Activated gamma-delta T cell treated with Interleukin-2 at 50 U/mL for 16 hours (primary cell): ENCODE measurements around the gene REEP6.
"Not testable (repeated sequence)": the region's sequence is repeated elsewhere in the genome, so short reads cannot be mapped to it uniquely, and the experiment has no call there.

Experiments
- DNase-seq: peaks from one replicate; pipeline ENCODE4 v3.0.0-alpha.2; 2020

The REEP6 gene

DNA sequence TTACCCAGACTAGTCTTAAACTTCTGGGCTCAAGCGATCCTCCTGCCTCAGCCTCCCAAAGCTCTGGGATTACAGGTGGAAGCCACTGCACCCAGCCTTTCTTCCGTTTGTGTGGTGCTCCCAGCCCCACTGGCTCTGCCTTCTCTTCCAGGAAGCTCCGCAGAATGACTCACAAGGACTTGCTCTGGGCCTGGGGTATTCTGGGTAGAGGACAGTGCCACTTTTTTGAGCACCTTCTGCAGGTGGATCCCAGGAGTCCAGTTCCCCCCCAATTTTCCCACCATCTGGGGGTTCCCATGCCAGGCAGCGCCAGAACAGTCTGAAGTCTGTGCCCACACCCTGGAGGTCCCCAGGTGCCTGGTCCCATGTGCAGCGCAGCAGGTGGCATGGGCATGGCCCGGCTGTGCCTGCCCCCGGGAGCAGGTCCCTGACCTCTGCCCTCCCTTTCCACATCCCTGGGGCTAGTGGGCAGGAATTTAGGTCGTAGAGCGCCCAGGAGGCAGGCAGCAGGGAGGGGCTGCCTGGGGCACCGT, 1.6 kb downstream of the REEP6 start:
- DNase-seq = no peak

DNA sequence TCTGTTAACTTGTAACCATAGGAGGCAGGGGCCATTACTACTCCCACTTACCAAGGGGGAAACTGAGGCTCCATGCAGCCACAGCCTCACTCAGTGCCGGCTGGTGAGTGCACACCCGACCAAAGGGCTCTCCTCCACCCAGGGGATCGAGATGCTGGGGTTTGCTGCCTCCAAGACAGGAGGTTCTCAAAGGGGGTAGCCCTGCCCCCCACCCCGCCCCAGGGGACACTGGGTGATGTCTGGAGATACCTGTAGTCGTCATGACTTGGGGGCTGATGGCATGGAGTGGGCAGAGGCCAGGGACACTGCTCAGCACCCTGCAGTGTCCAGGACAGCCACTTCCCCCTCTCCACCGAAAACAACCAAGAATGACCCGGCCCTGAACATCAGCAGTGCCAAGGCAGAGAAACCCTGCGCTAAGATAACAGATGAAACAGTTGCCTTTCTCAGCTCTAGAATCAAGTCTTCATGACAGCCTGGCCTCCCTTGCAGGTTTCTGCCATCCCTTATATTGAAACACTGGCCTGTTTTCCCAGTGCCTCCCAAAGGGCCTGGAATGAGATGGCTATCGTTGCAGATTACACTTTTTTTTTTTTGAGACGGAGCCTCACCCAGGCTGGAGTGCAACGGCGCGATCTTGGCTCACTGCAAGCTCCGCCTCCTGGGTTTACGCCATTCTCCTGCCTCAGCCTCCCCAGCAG, 3.3 kb downstream of the REEP6 start:
- no peak for DNase-seq

DNA sequence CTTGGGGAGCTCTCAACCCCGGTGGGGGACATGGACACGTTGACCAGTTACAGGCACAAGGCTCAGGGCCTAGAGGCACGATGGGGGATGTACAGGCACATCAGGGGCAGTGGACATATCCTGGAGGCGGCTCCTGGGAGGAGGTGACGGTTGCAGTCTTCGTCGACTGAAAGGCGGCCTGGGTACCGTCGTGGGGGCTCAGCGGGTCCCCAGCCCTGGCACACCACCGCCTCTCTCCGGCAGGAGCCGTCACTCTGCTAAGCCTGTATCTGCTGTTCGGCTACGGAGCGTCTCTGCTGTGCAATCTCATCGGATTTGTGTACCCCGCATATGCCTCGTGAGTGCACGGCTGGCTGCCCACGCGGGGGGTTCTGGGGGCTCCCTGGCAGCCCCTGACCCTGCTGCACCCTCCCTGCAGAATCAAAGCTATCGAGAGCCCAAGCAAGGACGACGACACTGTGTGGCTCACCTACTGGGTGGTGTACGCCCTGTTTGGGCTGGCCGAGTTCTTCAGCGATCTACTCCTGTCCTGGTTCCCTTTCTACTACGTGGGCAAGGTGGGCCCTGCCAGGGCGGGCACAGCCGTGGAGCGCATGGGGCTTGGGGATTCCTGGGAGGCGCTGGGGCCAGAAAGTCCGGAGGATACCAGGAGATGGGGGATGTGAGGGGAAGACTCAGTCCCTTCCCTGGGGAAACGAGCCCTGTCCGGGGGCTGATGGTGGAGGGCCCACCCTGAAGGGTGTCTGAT, 4.2 kb downstream of the REEP6 start:
- DNase-seq = no peak

DNA sequence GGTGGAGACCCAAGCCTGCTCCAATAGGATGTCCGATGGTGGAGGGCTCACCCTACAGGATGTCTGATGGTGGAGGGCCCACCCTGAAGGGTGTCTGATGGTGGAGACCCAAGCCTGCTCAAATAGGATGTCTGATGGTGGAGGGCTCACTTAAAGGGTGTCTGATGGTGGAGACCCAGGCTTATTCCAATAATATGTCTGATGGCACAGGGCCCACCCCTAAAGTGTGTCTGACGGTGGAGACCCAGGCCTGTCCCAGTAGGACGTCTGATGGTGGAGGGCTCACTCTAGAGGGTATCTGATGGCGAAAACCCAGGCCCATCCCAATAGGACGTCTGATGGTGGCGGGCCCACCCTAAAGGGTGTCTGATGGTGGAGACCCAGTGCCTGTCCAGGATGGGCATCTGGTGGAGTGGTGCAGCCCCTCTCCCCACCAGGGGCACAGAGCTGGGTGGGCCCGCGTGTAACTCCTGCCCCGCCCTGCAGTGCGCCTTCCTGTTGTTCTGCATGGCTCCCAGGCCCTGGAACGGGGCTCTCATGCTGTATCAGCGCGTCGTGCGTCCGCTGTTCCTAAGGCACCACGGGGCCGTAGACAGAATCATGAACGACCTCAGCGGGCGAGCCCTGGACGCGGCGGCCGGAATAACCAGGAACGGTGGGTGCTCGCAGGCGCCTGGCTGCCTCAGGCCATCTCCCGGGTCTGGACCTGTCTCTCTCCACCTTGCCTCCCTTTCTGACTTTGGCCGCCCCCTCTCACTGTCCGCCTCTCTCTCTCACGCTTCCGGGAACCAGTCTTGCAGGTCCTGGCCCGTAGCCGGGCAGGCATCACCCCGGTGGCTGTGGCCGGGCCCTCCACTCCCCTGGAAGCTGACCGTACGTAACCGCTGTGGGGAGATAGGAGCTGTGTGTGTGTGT, 5.1 kb downstream of the REEP6 start:
- DNase-seq = no peak

DNA sequence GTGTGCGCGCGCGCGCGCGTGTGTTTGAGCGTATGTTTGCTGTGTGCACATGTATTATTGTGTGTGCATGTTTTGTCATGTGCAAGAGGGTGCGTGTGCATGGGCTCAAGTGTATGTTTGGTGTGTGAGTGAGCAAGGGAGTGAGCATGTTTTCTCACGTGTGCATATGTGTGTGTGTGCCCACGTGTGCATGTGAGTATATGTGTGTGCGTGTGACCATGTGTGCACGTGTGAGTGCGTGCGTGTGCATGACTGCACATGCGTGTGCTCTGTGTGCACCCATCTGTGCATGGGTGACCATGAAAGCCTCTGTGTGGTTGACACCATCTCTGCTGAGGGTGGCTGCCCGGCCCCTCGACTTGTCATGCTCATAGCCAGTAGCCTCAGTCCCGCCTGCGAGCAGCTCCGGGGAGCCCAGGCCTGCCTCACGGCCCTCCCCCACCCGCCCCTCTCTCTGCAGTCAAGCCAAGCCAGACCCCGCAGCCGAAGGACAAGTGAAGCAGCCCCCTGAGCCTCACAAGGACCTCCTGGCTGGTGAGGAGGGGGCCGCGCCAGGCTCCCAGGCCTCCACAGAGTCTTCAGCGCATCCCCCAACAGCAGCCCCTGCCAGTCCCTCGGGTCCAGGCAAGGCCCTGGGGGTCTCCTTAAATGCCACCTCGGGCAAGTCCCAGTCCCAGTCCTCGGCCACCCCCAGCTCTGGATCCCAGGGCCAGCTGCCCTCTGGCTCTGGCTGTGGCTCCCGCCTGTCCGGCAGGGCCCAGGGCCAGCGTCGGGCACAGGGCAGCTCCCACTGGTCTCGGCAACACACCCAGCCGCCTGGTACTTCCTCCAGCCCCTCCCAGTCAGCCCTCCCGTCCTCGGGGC, 6.0 kb downstream of the REEP6 start:
- DNase-seq = no peak

DNA sequence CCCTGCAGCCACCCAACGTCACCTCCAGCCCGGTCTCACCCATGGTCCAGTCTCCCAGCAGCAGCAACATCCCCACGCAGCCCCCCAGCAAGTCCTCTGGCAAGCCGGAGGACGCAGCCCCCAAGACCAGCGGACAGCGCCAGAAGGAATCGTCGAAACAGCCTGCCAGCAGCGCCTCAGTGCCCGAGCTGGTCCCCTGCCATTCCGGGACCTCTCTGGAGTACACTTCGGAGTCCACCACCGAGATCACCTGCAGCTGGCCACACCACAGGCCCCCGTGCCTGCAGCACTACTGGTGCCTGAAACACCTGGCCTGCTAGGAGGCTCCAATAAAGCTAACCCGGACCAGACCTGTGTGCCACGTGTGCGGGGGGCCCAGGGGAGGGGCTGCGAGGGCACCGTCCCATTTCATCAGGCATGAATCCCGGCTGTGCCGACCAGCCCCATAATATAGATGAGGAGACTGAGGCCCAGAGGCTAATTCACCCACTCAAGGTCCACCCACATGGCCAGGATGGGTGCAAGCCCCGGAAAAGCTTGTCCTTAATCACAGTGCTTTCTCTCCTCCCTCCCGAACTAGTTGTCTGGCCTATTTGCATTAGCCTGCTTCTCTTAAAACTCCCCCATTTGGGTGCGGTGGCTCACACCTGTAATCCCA, 6.7 kb downstream of the REEP6 start:
- no peak for DNase-seq

DNA sequence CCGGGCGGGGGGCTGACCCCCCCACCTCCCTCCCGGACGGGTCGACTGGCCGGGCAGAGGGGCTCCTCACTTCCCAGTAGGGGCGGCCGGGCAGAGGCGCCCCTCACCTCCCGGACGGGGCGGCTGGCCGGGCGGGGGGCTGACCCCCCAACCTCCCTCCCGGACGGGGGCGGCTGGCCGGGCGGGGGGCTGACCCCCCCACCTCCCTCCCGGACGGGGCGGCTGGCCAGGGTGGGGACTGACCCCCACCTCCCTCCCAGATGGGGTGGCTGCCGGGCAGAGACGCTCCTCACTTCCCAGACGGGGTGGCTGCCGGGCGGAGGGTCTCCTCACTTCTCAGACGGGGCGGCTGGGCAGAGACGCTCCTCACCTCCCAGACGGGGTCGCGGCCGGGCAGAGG, 8.2 kb downstream of the REEP6 start:
- DNase-seq = not testable (repeated sequence)

DNA sequence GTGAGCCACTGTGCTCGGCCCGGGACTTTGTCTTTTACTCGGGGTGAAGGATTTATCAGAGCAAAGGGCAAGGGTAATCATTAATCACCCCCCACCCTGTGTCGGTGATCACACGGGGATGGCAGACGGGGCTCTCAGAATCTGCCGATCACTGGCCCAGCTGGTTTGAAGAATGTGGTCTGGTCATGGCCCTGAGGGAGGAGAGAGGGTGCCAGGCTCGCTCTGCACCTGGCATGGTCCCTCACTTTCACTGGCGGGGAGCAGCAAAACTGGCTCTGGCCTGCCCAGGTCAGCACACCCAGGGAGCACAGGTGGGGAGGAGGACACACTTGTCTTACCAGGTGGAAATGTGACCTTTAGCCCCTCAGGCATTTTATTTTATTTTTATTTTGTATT, 10.2 kb downstream of the REEP6 start:
- no peak for DNase-seq

DNA sequence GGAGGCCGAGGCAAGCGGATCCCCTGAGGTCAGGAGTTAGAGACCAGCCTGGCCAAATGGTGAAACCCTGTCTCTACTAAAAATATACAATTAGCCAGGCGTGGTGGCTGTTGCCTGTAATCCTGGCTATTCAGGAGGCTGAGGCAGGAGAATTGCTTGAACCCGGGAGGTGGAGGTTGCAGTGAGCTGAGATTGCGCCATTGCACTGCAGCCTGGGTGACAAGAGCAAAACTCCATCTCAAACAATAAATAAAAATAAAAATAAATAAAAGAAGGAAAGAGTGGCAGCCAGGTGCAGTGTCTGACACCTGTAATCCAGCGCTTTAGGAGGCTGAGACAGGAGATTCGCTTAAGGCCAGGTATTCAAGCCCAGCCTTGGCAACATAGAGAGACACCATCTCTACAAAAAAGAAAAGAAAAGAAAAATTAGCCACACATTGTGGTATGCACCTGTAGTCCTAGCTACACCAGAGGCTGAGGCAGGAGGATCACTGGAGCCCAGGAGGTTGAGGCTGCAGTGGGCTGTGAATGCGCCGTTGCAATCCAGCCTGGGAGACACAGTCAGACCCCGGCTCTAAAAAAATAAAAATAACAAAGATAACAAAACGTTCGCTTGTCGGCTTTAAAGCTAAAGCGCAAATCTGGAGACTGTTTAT, 11.6 kb downstream of the REEP6 start:
- DNase-seq = no peak

DNA sequence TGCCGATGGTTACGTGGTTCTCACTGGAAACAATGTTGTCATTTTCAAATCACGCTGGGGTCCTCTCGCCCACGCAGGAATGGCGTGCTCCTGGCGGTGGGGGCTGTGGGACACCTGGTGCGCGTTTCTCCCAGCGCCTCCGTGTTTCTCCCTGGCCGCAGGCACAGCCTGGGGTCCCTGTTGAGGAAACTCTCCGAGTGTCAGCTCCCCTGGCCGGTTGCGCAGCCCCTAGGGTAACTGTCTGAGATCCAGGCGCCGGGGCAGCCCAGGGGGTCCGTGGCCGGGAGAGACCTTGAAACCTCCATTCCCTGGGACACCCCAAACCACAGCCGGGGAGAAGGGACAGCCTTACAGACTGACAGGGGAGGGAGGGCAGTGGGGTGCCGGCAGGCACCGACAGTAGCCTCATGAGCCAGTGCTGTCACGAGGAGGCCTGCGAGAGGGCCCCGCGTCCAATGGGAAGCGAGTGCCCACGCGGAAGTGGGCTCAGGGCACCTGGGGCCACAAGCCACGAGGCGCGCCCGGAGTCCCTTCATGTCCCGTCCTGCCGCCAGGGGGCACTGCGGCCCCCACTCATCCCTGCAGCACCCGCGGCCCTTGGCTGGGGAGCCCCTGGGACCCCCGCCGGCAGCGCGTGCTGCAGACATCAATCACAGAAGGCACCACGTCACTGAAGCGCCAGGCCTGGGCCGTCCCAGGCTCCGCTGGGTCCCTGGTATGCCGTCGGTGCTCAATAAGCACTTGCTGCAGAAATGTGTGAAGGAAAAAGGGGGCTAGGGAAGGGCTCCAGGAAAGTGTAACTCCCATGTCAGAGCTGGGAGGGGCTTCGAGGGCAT, 12.3 kb downstream of the REEP6 start:
- DNase-seq = peak; percentile 55

DNA sequence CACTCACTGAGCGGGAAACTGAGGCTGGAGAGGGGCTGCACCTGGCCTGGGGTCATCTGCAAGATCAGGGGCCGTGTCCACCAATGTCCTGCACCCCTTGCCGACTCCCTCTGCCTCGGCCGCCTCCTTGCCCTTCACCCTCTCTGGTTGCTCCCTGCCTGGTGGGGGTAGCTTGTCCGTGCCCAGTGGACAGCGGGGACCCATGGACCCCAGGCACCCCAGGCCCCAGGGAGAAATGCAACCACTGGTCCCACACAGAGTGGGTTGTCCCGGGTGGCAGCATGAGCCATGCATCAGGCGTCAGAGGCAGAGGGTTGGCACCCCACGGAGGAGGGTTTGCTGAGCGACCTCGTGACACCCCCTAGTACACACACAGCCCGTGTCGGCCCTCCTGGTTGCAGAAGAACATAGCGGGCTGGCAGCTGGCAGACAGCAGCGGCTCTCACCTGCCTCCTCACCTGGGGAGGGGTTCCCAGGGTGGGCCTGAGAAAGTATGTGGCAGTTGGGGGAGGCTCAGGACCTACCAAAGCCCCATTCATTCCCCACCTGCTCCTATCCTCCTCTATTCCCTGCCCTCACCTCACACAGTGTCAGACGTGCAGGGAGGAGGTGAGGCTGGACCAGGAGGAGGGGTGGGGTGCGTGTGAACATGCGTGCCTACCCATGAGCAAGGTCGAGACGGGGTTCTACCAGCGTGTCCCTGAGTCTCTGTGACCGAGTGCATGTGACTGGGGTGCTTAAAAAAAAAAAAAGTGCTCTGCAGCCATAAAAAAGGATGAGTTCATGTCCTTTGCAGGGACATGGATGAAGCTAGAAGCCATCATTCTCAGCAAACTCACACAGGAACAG, 13.2 kb downstream of the REEP6 start:
- DNase-seq = no peak

DNA sequence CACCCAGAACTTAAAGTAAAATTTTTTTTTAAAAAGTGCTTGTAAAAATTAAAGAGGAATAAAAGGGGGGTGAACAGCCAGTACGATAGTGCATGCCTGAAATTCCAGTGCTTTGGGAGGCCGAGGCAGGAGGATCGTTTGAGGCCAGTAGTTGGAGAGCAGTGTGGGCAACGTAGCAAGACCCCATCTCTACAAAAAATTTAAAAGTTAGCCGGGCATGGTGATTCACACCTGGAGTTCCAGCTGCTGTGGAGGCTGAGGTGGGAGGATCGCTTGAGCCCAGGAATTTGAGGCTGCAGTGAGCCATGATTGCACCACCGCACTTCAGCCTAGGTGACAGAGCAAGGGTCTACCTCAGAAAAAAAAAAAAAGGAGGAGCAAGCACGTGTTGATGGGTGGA, 14.0 kb downstream of the REEP6 start:
- DNase-seq = no peak

DNA sequence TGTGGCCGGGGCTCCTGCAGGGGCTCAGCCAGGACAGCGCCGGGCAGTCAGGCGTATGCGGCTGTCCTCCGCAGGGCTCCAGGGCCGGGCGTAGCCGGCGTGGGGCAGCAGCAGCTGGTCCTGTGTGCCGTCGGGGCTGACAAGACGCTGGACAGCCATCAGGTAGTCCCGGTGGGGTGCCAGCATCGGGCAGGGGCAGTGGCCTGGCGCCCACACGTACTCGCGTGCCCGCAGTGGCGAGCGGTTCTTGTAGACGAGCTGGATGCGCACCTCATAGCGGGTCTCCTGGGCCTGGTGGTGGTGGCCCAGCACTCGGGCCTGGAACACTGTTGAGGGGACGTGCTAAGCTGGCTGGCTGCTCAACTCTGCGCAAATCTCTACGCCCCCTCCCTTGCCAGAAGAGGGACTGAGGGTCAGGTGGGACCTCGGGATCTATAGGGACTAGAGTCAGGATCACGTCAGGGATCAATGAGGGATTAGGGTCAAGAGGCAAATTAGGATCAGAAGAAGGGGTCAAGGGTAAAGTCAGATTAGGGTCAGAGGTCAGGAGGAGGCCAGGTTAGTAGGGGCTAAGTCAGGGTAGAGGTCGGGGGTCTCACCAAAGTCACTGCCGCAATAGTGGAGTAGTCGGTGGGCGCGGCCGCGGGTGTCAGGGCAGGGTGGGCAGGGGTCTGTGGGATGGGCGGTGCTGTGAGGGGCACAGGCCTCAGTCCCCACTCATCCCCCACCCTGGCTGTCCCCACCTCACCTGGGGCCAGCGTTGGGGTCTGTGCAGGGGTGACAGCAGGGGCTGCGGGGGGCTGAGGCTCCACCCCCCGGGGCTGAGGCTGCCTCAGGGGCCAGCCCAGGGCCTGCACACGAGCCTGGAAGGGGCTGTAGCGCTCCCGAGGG, 15.3 kb downstream of the REEP6 start:
- no peak for DNase-seq

DNA sequence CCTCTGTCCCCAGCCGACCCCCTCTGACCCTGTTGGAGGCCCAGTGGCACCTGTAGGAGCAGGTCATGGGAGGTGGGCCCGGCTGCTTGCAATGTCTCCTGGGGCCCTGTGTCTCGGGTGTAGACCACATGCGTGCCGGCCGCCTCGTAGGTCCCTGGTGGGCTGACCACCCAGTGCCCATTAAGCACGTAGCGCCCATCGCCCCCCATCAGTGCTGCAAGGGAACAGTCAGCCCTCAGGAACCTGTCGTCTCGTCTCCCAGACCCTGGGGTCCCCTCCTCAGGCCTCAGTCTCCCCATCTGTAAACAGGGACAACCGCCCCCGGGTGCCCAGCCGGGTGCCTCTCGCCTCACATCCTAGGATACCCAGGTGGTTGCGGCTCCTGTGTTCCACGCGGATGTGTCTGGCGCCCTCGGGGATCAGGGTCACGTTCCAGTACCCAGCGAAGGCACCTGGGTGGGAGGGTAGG, 16.2 kb downstream of the REEP6 start:
- no peak for DNase-seq

DNA sequence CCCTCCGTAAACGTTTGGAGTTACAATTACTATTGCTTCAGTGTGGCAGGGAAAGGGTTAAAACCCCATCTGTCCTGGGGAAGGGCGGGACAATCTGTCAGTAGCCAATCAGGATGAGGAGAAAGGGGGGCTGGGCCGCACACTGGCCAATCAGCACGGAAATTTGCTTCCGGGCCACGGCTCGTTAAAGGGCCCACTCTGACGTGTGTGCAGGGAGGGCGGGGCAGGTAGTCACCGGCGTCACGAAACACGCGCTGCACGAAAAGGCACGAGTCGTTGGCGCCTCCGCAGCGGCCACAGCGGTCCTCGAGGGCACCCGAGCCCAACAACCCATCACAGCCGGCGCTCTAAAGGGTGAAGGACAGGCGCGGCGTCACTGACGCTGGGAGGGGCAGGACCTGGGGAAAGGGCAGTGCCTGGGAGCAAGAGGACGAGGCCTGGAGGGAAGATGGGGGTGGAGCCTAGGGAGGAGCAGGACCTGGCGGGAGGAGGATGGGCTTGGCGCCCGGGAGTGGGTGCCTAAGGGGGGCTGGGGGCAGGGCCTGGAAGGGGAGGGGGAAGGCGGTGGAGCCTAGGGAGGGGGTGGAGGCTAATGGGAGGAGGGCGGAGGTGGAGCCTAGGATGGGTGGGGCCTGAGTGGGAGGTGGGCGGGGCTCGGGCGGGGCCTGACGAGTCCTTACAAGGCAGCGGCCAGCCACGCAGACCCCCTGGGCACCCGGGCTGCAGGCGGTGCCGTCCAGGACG, 17.0 kb downstream of the REEP6 start:
- peak; percentile 87 for DNase-seq

DNA sequence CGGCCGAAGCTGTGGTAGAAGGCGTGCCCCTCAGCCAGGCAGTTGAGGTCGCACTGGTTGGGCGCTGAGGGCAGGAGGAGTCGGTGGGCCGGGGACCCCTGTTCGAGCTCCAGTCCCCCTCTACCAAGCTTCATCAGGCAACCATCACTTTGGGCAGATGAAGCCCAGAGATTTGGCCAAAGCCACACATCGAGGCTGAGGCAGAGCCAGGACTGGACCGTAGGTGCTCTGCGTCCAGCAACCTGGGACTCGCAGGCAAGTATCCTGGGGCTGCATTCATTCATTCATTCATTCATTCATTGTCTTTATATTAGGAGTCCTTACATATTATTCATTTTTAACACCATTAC, 17.5 kb downstream of the REEP6 start:
- DNase-seq = no peak
